ENCODE results near the gene GPR156. TPM values are rescaled to one million over a fixed set of nuclear protein-coding genes. Genes with fewer than 3 reads are reported as not detected.

GPR156 gene
- total and polyA plus RNA-seq, 2 experiments from 2014 or later: not detected

GRCh38 chr3:120177707-120178306, 107.2 kb downstream of the GPR156 start:
- 67 to 77% methylated on average over 2 of the region's 2 CpGs for WGBS, 2 experiments (ENCODE audit: low coverage in 1 of 2, low lambda C conversion rate in 2 of 2, missing lambda C conversion rate in 2 of 2)
- Histone ChIP-seq H3K36me3 (ENCODE audit: low read depth) (no peaks in the 10 kb centered on the region), H3K9me2 (ENCODE audit: insufficient read depth) (no peaks in the 10 kb centered on the region), H3K79me2 (ENCODE audit: insufficient read depth) (no peaks in the 10 kb centered on the region), H3F3A (ENCODE audit: insufficient read depth) (peaks cover 25% of the 10 kb centered on the region), H4K20me1 (ENCODE audit: insufficient read depth) (no peaks in the 10 kb centered on the region), H3K4me2 (ENCODE audit: unreplicated experiment) (peak overlapping the region; percentile 94), H3K27ac (peak overlapping the region; percentile 77), H3K9ac (peak overlapping the region; percentile 66), H2AFZ (peak overlapping the region; percentile 83), H3K4me3 (peak overlapping the region; percentile 62), H3K27me3 (replicated peaks; ENCODE audit: insufficient read depth) (no peaks in the 10 kb centered on the region), H3K4me1 (ENCODE audit: insufficient read depth) (peaks cover 42% of the 10 kb centered on the region), H3K9me3 (ENCODE audit: low read depth) (no peaks in the 10 kb centered on the region)
- no peak for TF ChIP-seq EZH2 (IDR thresholded peaks at IDR 0.05; ENCODE audit: insufficient read depth, poor library complexity, severe bottlenecking)
- TF ChIP-seq EZH2phosphoT487 (IDR thresholded peaks at IDR 0.05; ENCODE audit: insufficient read depth, low read depth): no peak
- in situ Hi-C loops (cut with MboI): loop anchor here (25.0 kb wide), 1 partner anchor 641 kb away; no protein-coding TSS in a partner anchor
- DNase-seq: peak; percentile 30

DNA sequence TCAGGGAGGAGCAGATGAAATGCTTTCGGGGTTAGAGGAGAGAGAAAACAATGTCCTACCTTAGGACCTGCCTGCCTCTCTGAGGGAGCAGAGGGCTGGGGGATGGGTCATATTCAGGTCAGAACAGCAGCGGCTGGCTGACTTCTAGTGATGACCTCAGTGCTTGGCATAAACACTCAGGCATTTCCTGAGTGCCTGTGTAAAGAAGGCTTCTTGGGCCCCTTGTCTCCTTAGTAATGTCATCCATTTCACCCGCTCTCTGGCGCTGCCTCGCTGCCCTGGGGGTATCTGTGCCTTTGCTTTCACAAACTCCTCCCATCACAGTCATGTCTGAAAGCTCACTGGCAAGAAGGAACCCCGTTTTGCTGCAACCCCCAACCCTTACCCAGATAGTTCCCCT, 107.9 kb downstream of the GPR156 start:
- TF ChIP-seq EZH2phosphoT487 (IDR thresholded peaks at IDR 0.05; ENCODE audit: insufficient read depth, low read depth) (no peak), EZH2 (IDR thresholded peaks at IDR 0.05; ENCODE audit: insufficient read depth, poor library complexity, severe bottlenecking) (no peak)
- H2AFZ ChIP-seq: peak overlapping the region; percentile 83
- H3K4me1 ChIP-seq (ENCODE audit: insufficient read depth): peaks cover 45% of the 10 kb centered on the region
- no peaks in the 10 kb centered on the region for H3K9me2 ChIP-seq (ENCODE audit: insufficient read depth)
- no peaks in the 10 kb centered on the region for H4K20me1 ChIP-seq (ENCODE audit: insufficient read depth)
- in situ Hi-C loops (cut with MboI): loop anchor here (25.0 kb wide), 1 partner anchor 640 kb away; no protein-coding TSS in a partner anchor
- H3F3A ChIP-seq (ENCODE audit: insufficient read depth): peaks cover 31% of the 10 kb centered on the region
- peak; percentile 95 for DNase-seq
- no peaks in the 10 kb centered on the region for H3K79me2 ChIP-seq (ENCODE audit: insufficient read depth)
- no peaks in the 10 kb centered on the region for H3K9me3 ChIP-seq (ENCODE audit: low read depth)
- peak overlapping the region; percentile 94 for H3K4me2 ChIP-seq (ENCODE audit: unreplicated experiment)
- no peaks in the 10 kb centered on the region for H3K36me3 ChIP-seq (ENCODE audit: low read depth)
- peak overlapping the region; percentile 77 for H3K27ac ChIP-seq
- H3K27me3 ChIP-seq (replicated peaks; ENCODE audit: insufficient read depth): no peaks in the 10 kb centered on the region
- peak overlapping the region; percentile 62 for H3K4me3 ChIP-seq
- 4% methylated on average over 6 of the region's 6 CpGs for WGBS, 2 experiments (ENCODE audit: low coverage in 1 of 2, low lambda C conversion rate in 2 of 2, missing lambda C conversion rate in 2 of 2)
- peak overlapping the region; percentile 66 for H3K9ac ChIP-seq

GRCh38 chr3:120174811-120175539, 110.0 kb downstream of the GPR156 start:
- 82 to 85% methylated on average over 2 of the region's 3 CpGs for WGBS, 2 experiments (ENCODE audit: low coverage in 1 of 2, low lambda C conversion rate in 2 of 2, missing lambda C conversion rate in 2 of 2)
- Histone ChIP-seq H3K4me1 (ENCODE audit: insufficient read depth) (peaks cover 65% of the 10 kb centered on the region), H3K4me2 (ENCODE audit: unreplicated experiment) (no peak overlapping the region), H3K9me3 (ENCODE audit: low read depth) (no peaks in the 10 kb centered on the region), H3K79me2 (ENCODE audit: insufficient read depth) (no peaks in the 10 kb centered on the region), H3K9ac (no peak overlapping the region), H3K4me3 (no peak overlapping the region), H3K27me3 (replicated peaks; ENCODE audit: insufficient read depth) (no peaks in the 10 kb centered on the region), H3F3A (ENCODE audit: insufficient read depth) (peaks cover 46% of the 10 kb centered on the region), H3K27ac (no peak overlapping the region), H3K9me2 (ENCODE audit: insufficient read depth) (no peaks in the 10 kb centered on the region), H4K20me1 (ENCODE audit: insufficient read depth) (no peaks in the 10 kb centered on the region), H2AFZ (no peak overlapping the region), H3K36me3 (ENCODE audit: low read depth) (no peaks in the 10 kb centered on the region)
- in situ Hi-C loops (cut with MboI): loop anchor here (25.0 kb wide), 1 partner anchor 638 kb away; no protein-coding TSS in a partner anchor
- no peak for DNase-seq
- no peak for TF ChIP-seq EZH2phosphoT487 (IDR thresholded peaks at IDR 0.05; ENCODE audit: insufficient read depth, low read depth)
- no peak for TF ChIP-seq EZH2 (IDR thresholded peaks at IDR 0.05; ENCODE audit: insufficient read depth, poor library complexity, severe bottlenecking)

- peak; percentile 26 for DNase-seq
- in situ Hi-C loops (cut with MboI): no loop called here
- TF ChIP-seq EZH2 (IDR thresholded peaks at IDR 0.05; ENCODE audit: insufficient read depth, poor library complexity, severe bottlenecking) (no peak), EZH2phosphoT487 (IDR thresholded peaks at IDR 0.05; ENCODE audit: insufficient read depth, low read depth) (no peak)
- H3K4me3 ChIP-seq: no peak overlapping the region
- 79 to 80% methylated on average over 6 of the region's 6 CpGs for WGBS, 2 experiments (ENCODE audit: low coverage in 1 of 2, low lambda C conversion rate in 2 of 2, missing lambda C conversion rate in 2 of 2)
- H3K4me1 ChIP-seq (ENCODE audit: insufficient read depth): peaks cover 70% of the 10 kb centered on the region
- no peak overlapping the region for H3K9ac ChIP-seq
- no peak overlapping the region for H3K27ac ChIP-seq
- no peak overlapping the region for H3K4me2 ChIP-seq (ENCODE audit: unreplicated experiment)
- no peaks in the 10 kb centered on the region for H3K9me2 ChIP-seq (ENCODE audit: insufficient read depth)
- no peaks in the 10 kb centered on the region for H3K79me2 ChIP-seq (ENCODE audit: insufficient read depth)
- H3K9me3 ChIP-seq (ENCODE audit: low read depth): no peaks in the 10 kb centered on the region
- H3K27me3 ChIP-seq (replicated peaks; ENCODE audit: insufficient read depth): no peaks in the 10 kb centered on the region
- H4K20me1 ChIP-seq (ENCODE audit: insufficient read depth): no peaks in the 10 kb centered on the region
- H3F3A ChIP-seq (ENCODE audit: insufficient read depth): peaks cover 52% of the 10 kb centered on the region
- no peak overlapping the region for H2AFZ ChIP-seq
- no peaks in the 10 kb centered on the region for H3K36me3 ChIP-seq (ENCODE audit: low read depth)
Measured at GRCh38 chr3:120173056-120173675, 111.9 kb downstream of the GPR156 start.
